ENCODE data around the gene WDR7. TPM values are rescaled to one million over a fixed set of nuclear protein-coding genes. Genes with fewer than 3 reads are reported as not detected.

Gene WDR7
- total and polyA plus RNA-seq, 9 of the 15 experiments (the other 6 are each of a cell fraction or from before 2014, with no cell fraction given): 1.4 to 9.4 (median 5.3) TPM

DNA sequence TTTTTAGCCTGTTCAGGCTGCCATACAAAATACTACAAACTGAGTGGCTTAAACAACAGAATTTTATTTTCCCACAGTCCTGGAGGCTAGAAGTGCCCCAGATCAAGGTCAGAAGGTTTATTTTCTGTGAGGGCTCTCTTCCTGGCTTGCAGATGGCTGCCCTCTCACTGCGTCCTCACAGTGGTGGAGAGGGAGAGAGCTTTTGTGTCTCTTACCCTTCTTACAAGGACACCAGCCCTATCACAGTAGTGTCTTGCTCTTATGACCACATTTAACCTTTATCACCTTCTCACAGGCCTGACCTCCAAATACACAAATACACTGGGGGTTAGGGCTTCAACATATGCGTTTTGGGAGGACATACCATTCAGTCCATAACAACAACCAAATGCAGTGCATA lies 11.7 kb downstream of the WDR7 start:
- ChIA-PET POLR2A (interaction anchor here (0.5 to 1.2 kb wide), 2 partner anchors 12 to 19 kb away, joined by 3 read pairs; partner anchors contain the start of gene WDR7), CTCF (ENCODE audit: low intra/inter-chr PET ratio) (no interaction called here)
- Histone ChIP-seq H3K4me1 (replicated peaks in 1 of 2; ENCODE audit: control insufficient read depth in 2 of 2, insufficient read depth in 2 of 2, low read length in 2 of 2) (peaks cover 5 to 19% of the 10 kb centered on the region in 2 experiments; a peak in 2 of 5 replicates), H3K4me3 (no peak overlapping the region), H3K9ac (ENCODE audit: insufficient read depth in 1 of 2, low read depth in 2 of 2, low read length in 2 of 2) (0 out of 4 replicates have a peak overlapping the region, but pooled peaks of 1 of the 2 experiments have one; percentile 4), H3K9me3 (replicated peaks; ENCODE audit: control insufficient read depth, insufficient read depth, low read depth, low read length) (no peaks in the 10 kb centered on the region), H3K79me2 (ENCODE audit: control insufficient read depth, insufficient read depth, low read length) (peaks cover 20% of the 10 kb centered on the region; the same call in 2 of the 3 replicates), H3K27ac (ENCODE audit: extremely low read depth, low read depth, low read length) (peak overlapping the region; percentile 17; the same call in 1 of the 3 replicates), H3K36me3 (ENCODE audit: control insufficient read depth, insufficient read depth, low read length) (no peaks in the 10 kb centered on the region), H2AFZ (ENCODE audit: low read depth, low read length) (peak overlapping the region; percentile 25), H3K4me2 (ENCODE audit: insufficient read depth, low read length) (peak overlapping the region; percentile 63), H3K27me3 (ENCODE audit: control insufficient read depth in 2 of 2, insufficient read depth in 2 of 2, low read length in 2 of 2) (no peaks in the 10 kb centered on the region), H3K9me1 (ENCODE audit: control insufficient read depth, insufficient read depth, low read length) (no peaks in the 10 kb centered on the region), H4K20me1 (replicated peaks; ENCODE audit: control insufficient read depth, insufficient read depth, low read length) (no peaks in the 10 kb centered on the region)
- FAIRE-seq (peak; percentile 57), ATAC-seq (peak; percentile 83), DNase-seq (ENCODE audit: extremely low read depth in 1 of 4, low spot score in 3 of 4) (peak in 1 of 4 experiments; percentile 46)
- BruUV-seq (replicated peaks): no TSS peak
- TF ChIP-seq ESRRA (IDR thresholded peaks at IDR 0.05; ENCODE audit: borderline replicate concordance, low read depth) (peak; percentile 81), ARID1B (IDR thresholded peaks at IDR 0.05) (peak; percentile 19; the same call in 1 of the 2 replicates), TCF3 (CRISPR knock-in tag; IDR thresholded peaks at IDR 0.05) (peak; percentile 59), TAL1 (IDR thresholded peaks at IDR 0.05) (peak; percentile 29; the same call in 1 of the 2 replicates), CBFA2T3 (IDR thresholded peaks at IDR 0.05) (peak; percentile 28; the same call in 1 of the 2 replicates)
- TF ChIP-seq, protein P1, sequence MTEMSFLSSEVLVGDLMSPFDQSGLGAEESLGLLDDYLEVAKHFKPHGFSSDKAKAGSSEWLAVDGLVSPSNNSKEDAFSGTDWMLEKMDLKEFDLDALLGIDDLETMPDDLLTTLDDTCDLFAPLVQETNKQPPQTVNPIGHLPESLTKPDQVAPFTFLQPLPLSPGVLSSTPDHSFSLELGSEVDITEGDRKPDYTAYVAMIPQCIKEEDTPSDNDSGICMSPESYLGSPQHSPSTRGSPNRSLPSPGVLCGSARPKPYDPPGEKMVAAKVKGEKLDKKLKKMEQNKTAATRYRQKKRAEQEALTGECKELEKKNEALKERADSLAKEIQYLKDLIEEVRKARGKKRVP (CRISPR knock-in tag; IDR thresholded peaks at IDR 0.05): no peak
- WGBS (ENCODE audit: insufficient coverage, low coverage, missing lambda C conversion rate): 7% methylated on average over 2 of the region's 2 CpGs
- intact Hi-C loops (cut with micrococcal nuclease) (no loop called here), in situ Hi-C loops (cut with MboI) (no loop called here)

All from K562 (cell line).